ENCODE results near the gene IRX6. TPM values are rescaled to one million over a fixed set of nuclear protein-coding genes. Genes with fewer than 3 reads are reported as not detected.

Gene IRX6
- total and polyA plus RNA-seq, 2 of the 13 experiments (the other 11 are each of a cell fraction or from before 2014, with no cell fraction given), result not detected

DNA sequence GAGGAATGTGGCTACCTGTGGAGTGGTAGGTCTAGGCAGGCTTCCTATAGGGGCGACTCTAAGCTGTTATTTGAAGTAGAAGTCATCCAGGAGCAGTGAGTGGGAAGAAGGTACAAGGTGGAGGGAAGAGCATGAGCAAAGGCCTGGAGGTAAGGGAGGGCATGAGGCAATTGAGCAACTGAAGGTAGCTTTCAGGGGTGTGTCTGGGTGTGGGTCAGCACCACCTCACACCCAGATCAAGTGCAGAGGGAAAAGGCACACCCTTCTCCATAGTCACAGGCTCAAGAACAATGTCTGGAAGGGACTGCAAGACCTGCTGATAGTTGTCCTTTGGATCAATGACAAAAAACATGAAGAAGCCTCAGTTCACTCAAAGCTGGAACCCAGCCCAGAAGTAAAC, 46.5 kb upstream of the IRX6 start:
- H3K4me1 ChIP-seq (ENCODE audit: insufficient read depth, low read length), result no peaks in the 10 kb centered on the region
- H3K9ac ChIP-seq (ENCODE audit: insufficient read depth, low read depth, low read length), result no peak overlapping the region
- no peak overlapping the region for H3K4me3 ChIP-seq (replicated peaks in 1 of 3; ENCODE audit: insufficient read depth in 1 of 3, low read depth in 2 of 3, low read length in 3 of 3)
- H2AFZ ChIP-seq (ENCODE audit: low read length), result no peak overlapping the region
- WGBS (ENCODE audit: low lambda C conversion rate), result 9% methylated on average over 1 of the region's 1 CpG
- no peaks in the 10 kb centered on the region for H3K27me3 ChIP-seq (ENCODE audit: control insufficient read depth in 1 of 2, insufficient read depth in 2 of 2, low read length in 2 of 2)
- no peaks in the 10 kb centered on the region for H3K36me3 ChIP-seq (replicated peaks in 1 of 2; ENCODE audit: control insufficient read depth in 1 of 2, insufficient read depth in 2 of 2, low read length in 2 of 2)
- H3K79me2 ChIP-seq (ENCODE audit: insufficient read depth, low read length), result no peaks in the 10 kb centered on the region
- no peaks in the 10 kb centered on the region for H3K9me3 ChIP-seq (ENCODE audit: low read length)
- no peak overlapping the region for H3K27ac ChIP-seq (ENCODE audit: extremely low read length, insufficient read depth, low read length)
- CTCF ChIA-PET (ENCODE audit: low intra/inter-chr PET ratio, low total read pairs), result no interaction called here
- no peak overlapping the region for H3K4me2 ChIP-seq (ENCODE audit: low read depth, low read length)
- POLR2A ChIA-PET, result no interaction called here
- no peak for ATAC-seq
- in situ Hi-C loops (cut with HindIII; ENCODE audit: extremely low pct_ligation_motif_present, low pct_unique_long_range_greater_than_20kb) (no loop called here), intact Hi-C loops (cut with micrococcal nuclease; ENCODE audit: unreplicated experiment) (no loop called here)
- no peak for DNase-seq (ENCODE audit: low spot score)
- no TSS peak for BruUV-seq (replicated peaks)
- FAIRE-seq, result no peak
- no peaks in the 10 kb centered on the region for H4K20me1 ChIP-seq (ENCODE audit: insufficient read depth, low read length)
- TF ChIP-seq KLF13 (CRISPR knock-in tag; IDR thresholded peaks at IDR 0.05), result no peak
- TF ChIP-seq, protein P1, sequence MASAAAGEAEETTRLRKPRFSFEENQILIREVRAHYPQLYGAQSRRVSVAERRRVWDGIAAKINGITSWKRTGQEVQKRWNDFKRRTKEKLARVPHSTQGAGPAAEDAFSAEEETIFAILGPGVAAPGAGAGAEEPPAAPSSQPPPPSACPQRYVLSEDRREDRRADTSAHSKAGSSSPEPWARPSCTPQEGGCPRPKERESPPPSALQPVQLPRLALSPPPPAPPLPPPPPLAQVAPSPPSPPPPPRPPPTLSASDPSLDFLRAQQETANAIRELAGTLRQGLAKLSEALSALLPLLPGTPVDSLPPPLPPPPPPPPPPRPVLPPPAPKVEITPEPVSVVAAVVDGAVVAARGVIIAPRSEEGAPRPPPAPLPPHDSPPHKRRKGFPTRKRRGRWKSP (CRISPR knock-in tag; IDR thresholded peaks at IDR 0.05), result no peak
- no peak for TF ChIP-seq KLF12 (CRISPR knock-in tag; IDR thresholded peaks at IDR 0.05; ENCODE audit: borderline replicate concordance)
- no peak for TF ChIP-seq LCORL (IDR thresholded peaks at IDR 0.05)
- TF ChIP-seq LCORL (CRISPR knock-in tag; IDR thresholded peaks at IDR 0.05), result no peak
- no peak for TF ChIP-seq ZNF782 (CRISPR knock-in tag; IDR thresholded peaks at IDR 0.05; ENCODE audit: borderline replicate concordance)
- TF ChIP-seq, protein P2, sequence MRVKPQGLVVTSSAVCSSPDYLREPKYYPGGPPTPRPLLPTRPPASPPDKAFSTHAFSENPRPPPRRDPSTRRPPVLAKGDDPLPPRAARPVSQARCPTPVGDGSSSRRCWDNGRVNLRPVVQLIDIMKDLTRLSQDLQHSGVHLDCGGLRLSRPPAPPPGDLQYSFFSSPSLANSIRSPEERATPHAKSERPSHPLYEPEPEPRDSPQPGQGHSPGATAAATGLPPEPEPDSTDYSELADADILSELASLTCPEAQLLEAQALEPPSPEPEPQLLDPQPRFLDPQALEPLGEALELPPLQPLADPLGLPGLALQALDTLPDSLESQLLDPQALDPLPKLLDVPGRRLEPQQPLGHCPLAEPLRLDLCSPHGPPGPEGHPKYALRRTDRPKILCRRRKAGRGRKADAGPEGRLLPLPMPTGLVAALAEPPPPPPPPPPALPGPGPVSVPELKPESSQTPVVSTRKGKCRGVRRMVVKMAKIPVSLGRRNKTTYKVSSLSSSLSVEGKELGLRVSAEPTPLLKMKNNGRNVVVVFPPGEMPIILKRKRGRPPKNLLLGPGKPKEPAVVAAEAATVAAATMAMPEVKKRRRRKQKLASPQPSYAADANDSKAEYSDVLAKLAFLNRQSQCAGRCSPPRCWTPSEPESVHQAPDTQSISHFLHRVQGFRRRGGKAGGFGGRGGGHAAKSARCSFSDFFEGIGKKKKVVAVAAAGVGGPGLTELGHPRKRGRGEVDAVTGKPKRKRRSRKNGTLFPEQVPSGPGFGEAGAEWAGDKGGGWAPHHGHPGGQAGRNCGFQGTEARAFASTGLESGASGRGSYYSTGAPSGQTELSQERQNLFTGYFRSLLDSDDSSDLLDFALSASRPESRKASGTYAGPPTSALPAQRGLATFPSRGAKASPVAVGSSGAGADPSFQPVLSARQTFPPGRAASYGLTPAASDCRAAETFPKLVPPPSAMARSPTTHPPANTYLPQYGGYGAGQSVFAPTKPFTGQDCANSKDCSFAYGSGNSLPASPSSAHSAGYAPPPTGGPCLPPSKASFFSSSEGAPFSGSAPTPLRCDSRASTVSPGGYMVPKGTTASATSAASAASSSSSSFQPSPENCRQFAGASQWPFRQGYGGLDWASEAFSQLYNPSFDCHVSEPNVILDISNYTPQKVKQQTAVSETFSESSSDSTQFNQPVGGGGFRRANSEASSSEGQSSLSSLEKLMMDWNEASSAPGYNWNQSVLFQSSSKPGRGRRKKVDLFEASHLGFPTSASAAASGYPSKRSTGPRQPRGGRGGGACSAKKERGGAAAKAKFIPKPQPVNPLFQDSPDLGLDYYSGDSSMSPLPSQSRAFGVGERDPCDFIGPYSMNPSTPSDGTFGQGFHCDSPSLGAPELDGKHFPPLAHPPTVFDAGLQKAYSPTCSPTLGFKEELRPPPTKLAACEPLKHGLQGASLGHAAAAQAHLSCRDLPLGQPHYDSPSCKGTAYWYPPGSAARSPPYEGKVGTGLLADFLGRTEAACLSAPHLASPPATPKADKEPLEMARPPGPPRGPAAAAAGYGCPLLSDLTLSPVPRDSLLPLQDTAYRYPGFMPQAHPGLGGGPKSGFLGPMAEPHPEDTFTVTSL (CRISPR knock-in tag; IDR thresholded peaks at IDR 0.05; ENCODE audit: borderline replicate concordance), result no peak
- TF ChIP-seq ZNF33B (CRISPR knock-in tag; IDR thresholded peaks at IDR 0.05), result no peak
- TF ChIP-seq ZMYM3 (CRISPR knock-in tag; IDR thresholded peaks at IDR 0.05), result no peak
- TF ChIP-seq SOX5 (CRISPR knock-in tag; IDR thresholded peaks at IDR 0.05; ENCODE audit: borderline replicate concordance), result no peak
- TF ChIP-seq, protein P3, sequence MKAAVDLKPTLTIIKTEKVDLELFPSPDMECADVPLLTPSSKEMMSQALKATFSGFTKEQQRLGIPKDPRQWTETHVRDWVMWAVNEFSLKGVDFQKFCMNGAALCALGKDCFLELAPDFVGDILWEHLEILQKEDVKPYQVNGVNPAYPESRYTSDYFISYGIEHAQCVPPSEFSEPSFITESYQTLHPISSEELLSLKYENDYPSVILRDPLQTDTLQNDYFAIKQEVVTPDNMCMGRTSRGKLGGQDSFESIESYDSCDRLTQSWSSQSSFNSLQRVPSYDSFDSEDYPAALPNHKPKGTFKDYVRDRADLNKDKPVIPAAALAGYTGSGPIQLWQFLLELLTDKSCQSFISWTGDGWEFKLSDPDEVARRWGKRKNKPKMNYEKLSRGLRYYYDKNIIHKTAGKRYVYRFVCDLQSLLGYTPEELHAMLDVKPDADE (CRISPR knock-in tag; IDR thresholded peaks at IDR 0.05), result no peak
- TF ChIP-seq RORA (CRISPR knock-in tag; IDR thresholded peaks at IDR 0.05), result no peak

Data from HepG2 (cell line).